Ectodermal cell (in vitro differentiated cells): Measurements from ENCODE around the gene LCE1E.

ENCODE experiments used
- H3K27ac ChIP-seq: 2 replicates; pipeline ENCODE4 v1.7.0; 2013; ENCODE audit warnings: mild to moderate bottlenecking, low read depth, low read length; ENCODE audit not compliant: insufficient read depth, poor library complexity, severe bottlenecking
- H3K27me3 ChIP-seq: 2 replicates; pipeline ENCODE4 v1.7.0; 2013; ENCODE audit warnings: mild to moderate bottlenecking, low read length; ENCODE audit not compliant: insufficient read depth, control insufficient read depth, poor library complexity, severe bottlenecking
- H3K36me3 ChIP-seq: one replicate; pipeline ENCODE4 v1.7.0; 2013; ENCODE audit warnings: low read length; ENCODE audit not compliant: control insufficient read depth, insufficient read depth
- H3K4me1 ChIP-seq: one replicate; pipeline ENCODE4 v1.7.0; 2013; ENCODE audit warnings: low read length; ENCODE audit not compliant: control insufficient read depth, insufficient read depth
- H3K4me3 ChIP-seq: 2 replicates; pipeline ENCODE4 v1.7.0; 2013; ENCODE audit warnings: low read depth, low read length, control low read depth; ENCODE audit not compliant: insufficient read depth
- H3K9me3 ChIP-seq: 2 replicates; pipeline ENCODE4 v1.7.0; 2013; ENCODE audit warnings: mild to moderate bottlenecking, low read length, moderate library complexity; ENCODE audit not compliant: control insufficient read depth
- WGBS, 2 experiments: methylation state at CpG; one replicate each; pipeline ENCODE4 v1.1.7; 2013; ENCODE audit warnings: missing lambda C conversion rate in 2 of 2; 5-methylcytosine and 5-hydroxymethylcytosine counted together

The LCE1E gene

DNA sequence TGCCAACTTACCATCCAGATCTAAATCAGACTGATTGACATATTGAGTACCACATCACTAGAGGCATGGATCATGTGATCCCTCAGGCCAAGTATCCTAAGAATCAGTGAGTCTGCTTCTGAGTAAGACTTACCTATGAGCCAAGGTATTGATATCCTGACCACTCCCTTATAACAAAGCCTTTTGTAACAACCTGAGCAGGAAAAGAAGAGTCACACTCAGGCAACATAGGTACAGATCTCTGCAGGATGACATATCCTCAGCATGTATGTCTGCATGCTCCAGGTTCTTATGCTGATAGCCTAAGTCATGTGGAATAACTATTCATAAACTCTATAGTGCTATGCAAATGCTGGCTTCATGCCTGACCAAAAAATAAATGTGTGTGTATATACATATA lies 38.9 kb downstream of the LCE1E start:
- Histone ChIP-seq H3K27me3 (no peaks in the 10 kb centered on the region), H3K36me3 (no peaks in the 10 kb centered on the region), H3K4me3 (no peak overlapping the region), H3K27ac (no peak overlapping the region), H3K9me3 (peaks cover 8% of the 10 kb centered on the region), H3K4me1 (no peaks in the 10 kb centered on the region)

DNA sequence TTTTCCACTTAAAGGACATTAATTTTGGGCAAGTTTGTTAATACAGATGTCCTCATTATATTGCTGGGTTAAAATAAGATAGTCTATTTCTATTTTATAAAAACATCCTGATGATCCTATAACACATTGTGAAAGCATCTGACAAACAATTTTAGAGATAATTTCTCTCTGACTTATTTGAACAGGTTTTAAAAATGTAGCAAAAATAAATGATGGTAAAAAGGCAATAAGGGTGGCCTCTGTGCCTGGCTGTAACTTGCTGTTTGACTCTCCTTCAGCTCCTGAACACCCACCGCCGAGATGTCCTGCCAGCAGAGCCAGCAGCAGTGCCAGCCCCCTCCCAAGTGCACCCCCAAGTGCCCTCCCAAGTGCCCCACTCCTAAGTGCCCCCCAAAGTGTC lies 41.1 kb downstream of the LCE1E start, which contains the start of gene LCE1A:
TSS of gene LCE1A (plus strand) at position 301 of the 400 bp plus-strand sequence. CDS start at position 301, 0 bp downstream.
- WGBS, 2 experiments, result 67 to 69% methylated on average over 2 of the region's 2 CpGs
- Histone ChIP-seq H3K27ac (no peak within 1 kb of the TSS), H3K36me3 (no peaks in the 10 kb centered on the region)

DNA sequence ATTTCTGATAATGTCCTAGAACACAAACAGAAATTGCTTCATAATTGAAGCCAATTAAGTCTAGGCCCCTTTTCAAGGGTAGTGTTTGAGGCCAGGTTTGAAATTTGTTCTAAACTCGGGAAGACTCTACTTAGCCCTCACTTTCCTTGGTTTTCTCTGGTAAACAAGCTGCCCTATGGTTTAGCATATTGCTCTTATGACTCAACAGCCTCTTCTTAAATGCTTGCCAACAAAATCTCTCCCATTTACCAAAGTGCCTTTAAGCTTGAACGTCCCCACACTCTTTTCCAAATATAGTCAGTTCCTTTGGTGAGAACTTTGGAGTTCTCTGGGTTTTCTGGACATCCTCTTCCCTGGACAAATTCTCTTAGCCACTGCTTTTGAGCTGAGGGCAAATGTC lies 50.8 kb downstream of the LCE1E start:
- Histone ChIP-seq H3K4me1 (no peaks in the 10 kb centered on the region), H3K9me3 (peaks cover 8% of the 10 kb centered on the region), H3K36me3 (no peaks in the 10 kb centered on the region), H3K27ac (no peak overlapping the region), H3K27me3 (no peaks in the 10 kb centered on the region), H3K4me3 (no peak overlapping the region)
- 23 to 25% methylated on average over 2 of the region's 2 CpGs for WGBS, 2 experiments

More for the DNA sequence above, 41.1 kb downstream of the LCE1E start, which contains the start of gene LCE1A:
- Histone ChIP-seq H3K27me3 (no peaks in the 10 kb centered on the region), H3K4me3 (no peak within 1 kb of the TSS), H3K9me3 (peaks cover 8% of the 10 kb centered on the region), H3K4me1 (no peaks in the 10 kb centered on the region)
